Forelimb muscle (tissue), 1 donor: ENCODE results near the gene CRYBG1. TPM values are rescaled to one million over a fixed set of nuclear protein-coding genes. Genes with fewer than 3 reads are reported as not detected.

ENCODE experiments used
- polyA plus RNA-seq: library from polyadenylated mRNA; unstranded; fragments of 120-200 nt; gene quantifications from one replicate; pipeline ENCODE4 v1.2.1, GENCODE V29; 2013; ENCODE audit not compliant: insufficient read length

The CRYBG1 gene
- polyA plus RNA-seq, 1 donor = 2.0 TPM

Other genes starting within 250 kb of the CRYBG1 start
- 22.3 TPM for gene ATG5, start 35.0 kb upstream of the CRYBG1 start, polyA plus RNA-seq